Loucy (cell line): Measurements from ENCODE around the gene ZBTB20.
A peak's percentile ranks its signal among the peaks of the same experiment; 100 is the strongest.

Experiments
- H2AFZ ChIP-seq: fragments of 200-600 bp; sonication (generic); 2 replicates; pipeline ENCODE4 v1.6.0; 2016; ENCODE audit warnings: antibody characterized with exemption, mild to moderate bottlenecking, low read length, moderate library complexity
- H3F3A ChIP-seq: fragments of 200-600 bp; 2 replicates; pipeline ENCODE4 v1.6.0; 2016; ENCODE audit warnings: antibody characterized with exemption, low read depth, mild to moderate bottlenecking
- H3K27me3 ChIP-seq: fragments of 200-600 bp; sonication (generic); 2 replicates; pipeline ENCODE4 v1.6.1; 2014; ENCODE audit warnings: low read length, mild to moderate bottlenecking; ENCODE audit not compliant: insufficient read depth, poor library complexity, severe bottlenecking
- H3K36me3 ChIP-seq: fragments of 200-600 bp; sonication (generic); 2 replicates; pipeline ENCODE4 v1.6.1; 2016; ENCODE audit warnings: low read length; ENCODE audit not compliant: insufficient read depth
- H3K4me1 ChIP-seq: fragments of 200-600 bp; sonication (generic); 2 replicates; pipeline ENCODE4 v1.5.1; 2014; ENCODE audit warnings: low read length, mild to moderate bottlenecking; ENCODE audit not compliant: insufficient read depth, poor library complexity, severe bottlenecking
- H3K4me2 ChIP-seq: fragments of 200-600 bp; sonication (generic); 2 replicates; pipeline ENCODE4 v1.6.0; 2014; ENCODE audit warnings: antibody characterized with exemption, low read length, low read depth, mild to moderate bottlenecking; ENCODE audit not compliant: poor library complexity, severe bottlenecking
- H3K4me3 ChIP-seq: fragments of 200-600 bp; sonication (generic); 2 replicates; pipeline ENCODE4 v1.5.1; 2014; ENCODE audit warnings: low read length, mild to moderate bottlenecking, mixed read lengths; ENCODE audit not compliant: poor library complexity, severe bottlenecking
- H3K79me2 ChIP-seq: fragments of 200-600 bp; sonication (generic); 2 replicates; pipeline ENCODE4 v1.6.1; 2014; ENCODE audit warnings: low read length; ENCODE audit not compliant: insufficient read depth
- H3K9ac ChIP-seq: fragments of 200-600 bp; sonication (generic); 2 replicates; pipeline ENCODE4 v1.6.0; 2014; ENCODE audit warnings: mild to moderate bottlenecking, low read depth, low read length, moderate library complexity; ENCODE audit not compliant: poor library complexity, severe bottlenecking
- H3K9me2 ChIP-seq: fragments of 200-600 bp; sonication (generic); replicated peaks from 2 replicates; pipeline ENCODE4 v1.6.1; 2016; ENCODE audit warnings: low read depth, low read length, mixed read lengths
- H3K9me3 ChIP-seq: fragments of 200-600 bp; sonication (generic); 2 replicates; pipeline ENCODE4 v1.6.1; 2014; ENCODE audit warnings: mild to moderate bottlenecking, antibody characterized with exemption, low read length, low read depth; ENCODE audit not compliant: insufficient read depth
- H4K20me1 ChIP-seq: fragments of 200-600 bp; sonication (generic); 2 replicates; pipeline ENCODE4 v1.6.0; 2014; ENCODE audit warnings: antibody characterized with exemption, low read length, mild to moderate bottlenecking; ENCODE audit not compliant: insufficient read depth, poor library complexity, severe bottlenecking
- CTCF ChIP-seq: fragments of 200-600 bp; sonication (generic); conservative IDR thresholded peaks from 2 replicates; pipeline ENCODE4 v1.5.1; 2014; ENCODE audit warnings: mild to moderate bottlenecking, antibody characterized with exemption, low read length
- EZH2phosphoT487 ChIP-seq: fragments of 200-600 bp; IDR thresholded peaks from 2 replicates; pipeline ENCODE4 v1.6.1; 2018; ENCODE audit warnings: antibody characterized with exemption, mild to moderate bottlenecking, moderate library complexity, borderline replicate concordance

The ZBTB20 gene

DNA sequence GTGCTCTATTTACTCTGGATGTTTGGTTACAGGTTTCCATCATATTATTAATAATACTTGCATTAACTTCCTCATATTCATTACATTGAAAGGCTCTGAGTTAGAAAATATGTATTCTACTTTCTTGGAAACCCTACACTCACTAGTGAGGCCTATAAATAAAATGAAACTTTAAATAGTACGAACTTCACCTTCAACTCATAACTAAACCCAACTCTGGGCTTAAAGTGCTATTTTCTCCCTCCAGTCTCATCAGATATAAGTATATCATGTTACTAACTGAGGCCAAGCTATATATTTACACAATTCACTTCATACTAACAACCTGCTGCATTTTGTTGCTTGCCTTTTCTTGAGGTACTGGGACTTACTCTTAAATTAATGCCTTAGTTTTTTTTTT is 546.5 kb downstream of the ZBTB20 start:
- no peaks in the 10 kb centered on the region for H3K27me3 ChIP-seq
- no peak overlapping the region for H2AFZ ChIP-seq
- H3K9me3 ChIP-seq: no peaks in the 10 kb centered on the region
- no peaks in the 10 kb centered on the region for H4K20me1 ChIP-seq
- no peaks in the 10 kb centered on the region for H3K79me2 ChIP-seq
- H3K4me2 ChIP-seq: no peak overlapping the region
- no peak for TF ChIP-seq EZH2phosphoT487
- TF ChIP-seq CTCF: no peak
- no peaks in the 10 kb centered on the region for H3F3A ChIP-seq
- no peaks in the 10 kb centered on the region for H3K36me3 ChIP-seq
- no peak overlapping the region for H3K4me3 ChIP-seq
- no peak overlapping the region for H3K9ac ChIP-seq
- H3K9me2 ChIP-seq: no peaks in the 10 kb centered on the region
- H3K4me1 ChIP-seq: no peaks in the 10 kb centered on the region

DNA sequence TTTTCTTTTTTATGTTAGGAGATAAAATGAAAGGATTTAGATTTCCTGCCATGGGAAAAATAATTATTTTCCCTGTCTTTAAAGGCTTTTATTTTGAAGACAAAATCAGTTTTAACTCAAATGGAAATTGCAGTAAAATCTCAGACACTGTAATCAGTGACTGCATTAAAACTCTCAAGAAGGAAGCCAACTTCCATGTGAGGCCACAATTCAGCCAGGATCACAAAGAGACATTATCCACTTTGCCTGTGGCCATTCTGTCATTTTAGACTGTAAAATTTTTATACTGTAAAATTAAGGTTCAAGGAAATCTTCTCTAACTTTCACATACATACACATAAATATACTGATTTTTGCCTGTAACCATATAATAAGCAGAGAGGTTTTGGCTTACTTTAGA is 549.2 kb downstream of the ZBTB20 start:
- H3F3A ChIP-seq: no peaks in the 10 kb centered on the region
- H3K9ac ChIP-seq: no peak overlapping the region
- H3K36me3 ChIP-seq: no peaks in the 10 kb centered on the region
- H3K79me2 ChIP-seq: no peaks in the 10 kb centered on the region
- no peaks in the 10 kb centered on the region for H4K20me1 ChIP-seq
- H3K4me2 ChIP-seq: no peak overlapping the region
- TF ChIP-seq EZH2phosphoT487: no peak
- no peak for TF ChIP-seq CTCF
- no peaks in the 10 kb centered on the region for H3K9me2 ChIP-seq
- H2AFZ ChIP-seq: no peak overlapping the region
- no peaks in the 10 kb centered on the region for H3K4me1 ChIP-seq
- no peak overlapping the region for H3K4me3 ChIP-seq
- H3K9me3 ChIP-seq: no peaks in the 10 kb centered on the region
- H3K27me3 ChIP-seq: no peaks in the 10 kb centered on the region

GRCh38 chr3:114597012-114597411 is 550.1 kb downstream of the ZBTB20 start:
- Histone ChIP-seq H3K36me3 (no peaks in the 10 kb centered on the region), H3K4me3 (no peak overlapping the region), H3K9me3 (no peaks in the 10 kb centered on the region), H3K9ac (no peak overlapping the region), H3K79me2 (no peaks in the 10 kb centered on the region), H3F3A (no peaks in the 10 kb centered on the region), H3K4me2 (no peak overlapping the region), H3K4me1 (no peaks in the 10 kb centered on the region), H4K20me1 (no peaks in the 10 kb centered on the region), H2AFZ (no peak overlapping the region), H3K27me3 (no peaks in the 10 kb centered on the region), H3K9me2 (no peaks in the 10 kb centered on the region)
- TF ChIP-seq EZH2phosphoT487 (no peak), CTCF (peak; percentile 49)
